Dermis blood vessel endothelial cell (primary cell): Measurements from ENCODE around the gene OR51M1. TPM values are rescaled to one million over a fixed set of nuclear protein-coding genes. Genes with fewer than 3 reads are reported as not detected.

ENCODE experiments used
- DNase-seq: peaks from one replicate; pipeline ENCODE4 v3.0.0; 2010
- total RNA-seq: library from RNA; depleted of rRNA; stranded (reverse); fragments of >200 nt; gene quantifications from 2 replicates; pipeline ENCODE4 v1.2.3, GENCODE V29; 2014

Gene OR51M1
- total RNA-seq, 1 donor from 2014 or later: not detected

GRCh38 chr11:5394091-5394490 is 10.5 kb downstream of the OR51M1 start:
- DNase-seq: no peak

- DNase-seq: no peak
These were observed 15.3 kb downstream of the OR51M1 start for GRCh38 chr11:5398936-5399335.

DNA sequence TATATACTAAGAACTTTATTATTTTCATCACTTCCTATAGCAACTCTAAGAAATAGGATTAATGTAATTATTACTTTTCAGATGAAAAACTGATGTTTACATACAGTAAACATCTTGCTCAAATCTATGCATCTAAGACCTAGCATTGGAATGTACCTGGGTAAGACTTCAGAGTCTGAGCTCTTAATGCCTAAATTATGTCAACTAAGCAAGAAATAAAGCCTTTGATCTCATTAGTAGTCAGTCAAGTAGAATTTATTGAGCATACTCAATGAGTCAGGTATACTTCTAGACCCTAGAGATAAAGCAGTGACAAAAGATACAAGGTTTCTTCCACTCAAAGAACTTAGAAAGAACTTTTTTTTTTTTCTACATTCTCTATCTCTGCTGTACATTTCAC is 21.6 kb downstream of the OR51M1 start:
- DNase-seq: no peak

- DNase-seq: no peak
These were observed 37.4 kb downstream of the OR51M1 start for GRCh38 chr11:5420993-5421392.

- no peak for DNase-seq
These were observed 38.2 kb downstream of the OR51M1 start, which contains the start of gene OR51Q1 for GRCh38 chr11:5421811-5422210. OR51Q1 (plus strand) TSS chr11:5422111; CDS start chr11:5422201, 90 bp downstream.

DNA sequence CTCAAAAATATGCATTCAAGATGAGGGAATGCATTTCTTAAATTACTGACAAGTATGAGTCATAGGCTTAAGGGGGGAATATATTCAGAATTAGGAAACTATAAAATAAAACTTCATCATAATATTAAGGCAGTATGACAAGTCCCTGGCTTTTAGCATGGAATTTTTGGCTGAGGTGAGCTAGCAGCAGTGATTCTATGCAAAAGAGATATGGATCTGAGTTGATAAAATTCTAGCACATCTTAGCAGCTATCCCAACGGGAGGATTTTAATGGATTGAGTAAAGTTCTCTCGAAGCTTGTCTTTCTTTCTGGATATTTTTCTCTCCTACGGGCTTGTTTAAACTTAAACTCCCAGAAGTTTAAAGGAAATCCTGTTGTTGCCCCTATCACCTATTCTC is 39.5 kb downstream of the OR51M1 start:
- no peak for DNase-seq

DNA sequence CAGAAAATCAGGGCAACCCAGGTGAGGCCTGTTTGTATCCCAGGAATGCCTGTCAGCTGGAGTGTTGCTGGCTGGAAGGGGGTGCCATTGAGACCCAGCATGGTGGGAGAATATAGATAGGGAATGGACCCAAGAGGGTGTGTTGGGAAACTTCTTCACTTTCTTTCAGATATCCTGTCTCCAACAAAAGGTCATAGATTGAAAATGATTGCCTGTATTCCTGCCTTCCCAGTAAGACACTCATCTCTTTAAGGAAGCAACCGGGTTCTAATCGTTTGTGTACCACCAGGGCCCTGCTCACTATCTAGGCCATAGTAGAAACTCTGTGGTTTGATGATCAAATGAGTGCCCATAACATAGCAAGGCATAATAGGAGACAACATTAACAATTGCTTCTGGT is 57.8 kb downstream of the OR51M1 start, which contains the start of gene OR51I1:
TSS of gene OR51I1 (minus strand) at position 101 of the 400 bp plus-strand sequence. CDS start at position 101, 0 bp downstream.
- DNase-seq: no peak

Other genes with a start within 250 kb of the OR51M1 start
- not detected in 2 replicates for gene OR52A5, start 245.5 kb upstream of the OR51M1 start, total RNA-seq
- not detected in 2 replicates for gene OR52A1, start 229.1 kb upstream of the OR51M1 start, total RNA-seq
- not detected in 2 replicates for gene OR51V1, start 183.1 kb upstream of the OR51M1 start, total RNA-seq
- gene HBB, start 156.7 kb upstream of the OR51M1 start, total RNA-seq: not detected in 2 replicates
- gene HBD, start 149.3 kb upstream of the OR51M1 start, total RNA-seq: not detected in 2 replicates
- not detected in 2 replicates for gene HBG1, start 134.0 kb upstream of the OR51M1 start, total RNA-seq
- gene HBG2, start 129.0 kb upstream of the OR51M1 start, total RNA-seq: not detected in 2 replicates
- not detected in 2 replicates for gene HBE1, start 113.9 kb upstream of the OR51M1 start, total RNA-seq
- gene OR51B4, start 81.9 kb upstream of the OR51M1 start, total RNA-seq: not detected in 2 replicates
- not detected in 2 replicates for gene OR51B2, start 59.5 kb upstream of the OR51M1 start, total RNA-seq
- gene OR51B5, start 40.3 kb upstream of the OR51M1 start, total RNA-seq: not detected in 2 replicates
- gene OR51B6, start 32.3 kb upstream of the OR51M1 start, total RNA-seq: not detected in 2 replicates
- gene OR51Q1, start 38.3 kb downstream of the OR51M1 start, total RNA-seq: not detected in 2 replicates
- gene OR51I1, start 57.7 kb downstream of the OR51M1 start, total RNA-seq: not detected in 2 replicates
- not detected in 2 replicates for gene OR51I2, start 65.5 kb downstream of the OR51M1 start, total RNA-seq
- gene OR52D1, start 104.9 kb downstream of the OR51M1 start, total RNA-seq: not detected in 2 replicates
- not detected in 2 replicates for gene UBQLN3, start 126.1 kb downstream of the OR51M1 start, total RNA-seq
- gene UBQLNL, start 132.9 kb downstream of the OR51M1 start, total RNA-seq: 0.05 TPM in 1 of 2 replicates, not detected in the other
- gene OR52H1, start 164.7 kb downstream of the OR51M1 start, total RNA-seq: not detected in 2 replicates
- not detected in 2 replicates for gene OR52B6, start 197.1 kb downstream of the OR51M1 start, total RNA-seq
- gene TRIM6, start 212.8 kb downstream of the OR51M1 start, total RNA-seq: 1.0 and 3.3 TPM in 2 replicates
- 16.3 and 17.0 TPM in 2 replicates for gene TRIM34, start 241.2 kb downstream of the OR51M1 start, total RNA-seq